ENCODE measurements around the gene MRPL40.
"Not testable (repeated sequence)": the region's sequence is repeated elsewhere in the genome, so short reads cannot be mapped to it uniquely, and the experiment has no call there.

MRPL40 gene

GRCh38 chr22:19443544-19444211 lies 11.3 kb downstream of the MRPL40 start:
- peaks cover 78% of the 10 kb centered on the region for H3K79me2 ChIP-seq (ENCODE audit: insufficient read depth, low read length)
- peaks cover 8% of the 10 kb centered on the region; the same call in 1 of the 2 replicates for H3K36me3 ChIP-seq (ENCODE audit: insufficient read depth, low read length)
- H3K27me3 ChIP-seq (ENCODE audit: insufficient read depth, low read length, poor library complexity, severe bottlenecking), result no peaks in the 10 kb centered on the region
- no peak overlapping the region for H2AFZ ChIP-seq (ENCODE audit: low read length)
- H4K20me1 ChIP-seq (ENCODE audit: insufficient read depth, low read length, poor library complexity, severe bottlenecking), result peaks cover 33% of the 10 kb centered on the region
- TF ChIP-seq CTCF (conservative IDR thresholded peaks at IDR 0.05; ENCODE audit: low read length) (no peak), EZH2phosphoT487 (IDR thresholded peaks at IDR 0.05; ENCODE audit: borderline replicate concordance) (no peak)
- H3K4me3 ChIP-seq (ENCODE audit: low read length, poor library complexity, severe bottlenecking), result no peak overlapping the region
- no peaks in the 10 kb centered on the region for H3K9me2 ChIP-seq (replicated peaks; ENCODE audit: low read depth, low read length)
- peaks cover 28% of the 10 kb centered on the region for H3K4me1 ChIP-seq (ENCODE audit: insufficient read depth, low read length, poor library complexity, severe bottlenecking)
- H3K4me2 ChIP-seq (ENCODE audit: low read depth, low read length, poor library complexity, severe bottlenecking), result peak overlapping the region; percentile 80
- no peak overlapping the region for H3K9ac ChIP-seq (ENCODE audit: low read depth, low read length, poor library complexity, severe bottlenecking)
- no peaks in the 10 kb centered on the region for H3K9me3 ChIP-seq (ENCODE audit: insufficient read depth, low read depth, low read length)
- H3F3A ChIP-seq (ENCODE audit: low read depth), result no peaks in the 10 kb centered on the region

- H2AFZ ChIP-seq (ENCODE audit: low read length); H3K36me3 ChIP-seq (ENCODE audit: insufficient read depth, low read length); H3F3A ChIP-seq (ENCODE audit: low read depth); H3K27me3 ChIP-seq (ENCODE audit: insufficient read depth, low read length, poor library complexity, severe bottlenecking); H3K9me3 ChIP-seq (ENCODE audit: insufficient read depth, low read depth, low read length); H3K9me2 ChIP-seq (replicated peaks; ENCODE audit: low read depth, low read length): not testable (repeated sequence)
- H3K4me1 ChIP-seq (ENCODE audit: insufficient read depth, low read length, poor library complexity, severe bottlenecking), result peaks cover 36% of the 10 kb centered on the region
- peaks cover 33% of the 10 kb centered on the region for H4K20me1 ChIP-seq (ENCODE audit: insufficient read depth, low read length, poor library complexity, severe bottlenecking)
- H3K9ac ChIP-seq (ENCODE audit: low read depth, low read length, poor library complexity, severe bottlenecking), result peak overlapping the region; percentile 9
- peaks cover 84% of the 10 kb centered on the region for H3K79me2 ChIP-seq (ENCODE audit: insufficient read depth, low read length)
- H3K4me3 ChIP-seq (ENCODE audit: low read length, poor library complexity, severe bottlenecking), result peak overlapping the region; percentile 84
- H3K4me2 ChIP-seq (ENCODE audit: low read depth, low read length, poor library complexity, severe bottlenecking), result peak overlapping the region; percentile 80
Observed at GRCh38 chr22:19445279-19445982, 13.1 kb downstream of the MRPL40 start.

GRCh38 chr22:19446603-19447329 lies 14.4 kb downstream of the MRPL40 start:
- Histone ChIP-seq H3K79me2 (ENCODE audit: insufficient read depth, low read length) (peaks cover 74% of the 10 kb centered on the region), H3F3A (ENCODE audit: low read depth) (no peaks in the 10 kb centered on the region), H3K36me3 (ENCODE audit: insufficient read depth, low read length) (peaks cover 8% of the 10 kb centered on the region; the same call in 1 of the 2 replicates), H3K9ac (ENCODE audit: low read depth, low read length, poor library complexity, severe bottlenecking) (peak overlapping the region; percentile 83), H3K27me3 (ENCODE audit: insufficient read depth, low read length, poor library complexity, severe bottlenecking) (no peaks in the 10 kb centered on the region), H3K4me3 (ENCODE audit: low read length, poor library complexity, severe bottlenecking) (peak overlapping the region; percentile 84), H3K4me1 (ENCODE audit: insufficient read depth, low read length, poor library complexity, severe bottlenecking) (peaks cover 36% of the 10 kb centered on the region), H3K9me3 (ENCODE audit: insufficient read depth, low read depth, low read length) (no peaks in the 10 kb centered on the region), H3K9me2 (replicated peaks; ENCODE audit: low read depth, low read length) (no peaks in the 10 kb centered on the region), H2AFZ (ENCODE audit: low read length) (peak overlapping the region; percentile 75), H3K4me2 (ENCODE audit: low read depth, low read length, poor library complexity, severe bottlenecking) (peak overlapping the region; percentile 80), H4K20me1 (ENCODE audit: insufficient read depth, low read length, poor library complexity, severe bottlenecking) (peaks cover 30% of the 10 kb centered on the region)
- no peak for TF ChIP-seq CTCF (conservative IDR thresholded peaks at IDR 0.05; ENCODE audit: low read length)
- TF ChIP-seq EZH2phosphoT487 (IDR thresholded peaks at IDR 0.05; ENCODE audit: borderline replicate concordance), result no peak

Data from Loucy (cell line).